Skeletal muscle tissue (tissue), 4 donors: Measurements from ENCODE around the gene USP46. TPM values are rescaled to one million over a fixed set of nuclear protein-coding genes. Genes with fewer than 3 reads are reported as not detected.
A peak's percentile ranks its signal among the peaks of the same experiment; 100 is the strongest.

Experiments
- H3K27ac ChIP-seq: one replicate; pipeline ENCODE4 v1.7.0; 2013; ENCODE audit warnings: mild to moderate bottlenecking, low read depth, low read length, inconsistent platforms
- H3K27me3 ChIP-seq, 3 donors: one replicate each; pipeline ENCODE4 v1.7.0; 2013; ENCODE audit warnings: low read length in 3 of 3; ENCODE audit not compliant: control insufficient read depth in 3 of 3, insufficient read depth in 3 of 3
- H3K36me3 ChIP-seq, 3 donors: one replicate each; pipeline ENCODE4 v1.7.0; 2013; ENCODE audit warnings: low read length in 3 of 3; ENCODE audit not compliant: control insufficient read depth in 3 of 3, insufficient read depth in 3 of 3
- H3K4me1 ChIP-seq, 3 donors: one replicate each; pipeline ENCODE4 v1.7.0; 2013; ENCODE audit warnings: low read length in 3 of 3, mild to moderate bottlenecking in 3 of 3; ENCODE audit not compliant: control insufficient read depth in 3 of 3, insufficient read depth in 3 of 3
- H3K4me3 ChIP-seq, 3 donors: one replicate each; pipeline ENCODE4 v1.7.0; 2013; ENCODE audit warnings: low read length in 3 of 3
- H3K9ac ChIP-seq, 3 donors: one replicate each; pipeline ENCODE4 v1.7.0; 2013; ENCODE audit warnings: low read length in 3 of 3, mild to moderate bottlenecking in 3 of 3, moderate library complexity in 2 of 3, low read depth in 1 of 3
- H3K9me3 ChIP-seq, 3 donors: one replicate each; pipeline ENCODE4 v1.7.0; 2013; ENCODE audit warnings: low read length in 3 of 3; ENCODE audit not compliant: control insufficient read depth in 3 of 3
- total RNA-seq: library from RNA; depleted of rRNA; stranded (reverse); fragments of >200 nt; gene quantifications from one replicate; pipeline ENCODE4 v1.2.3, GENCODE V29; 2014
- donor health status: Osteomylitis.

The USP46 gene
- 16.7 TPM for total RNA-seq

GRCh38 chr4:52659001-52659721 lies at the start of gene USP46:
Gene USP46 (minus strand): TSS chr4:52659301. CDS start chr4:52659150, 151 bp downstream.
- Histone ChIP-seq H3K9ac (peak within 1 kb of the TSS; percentile 81 to 89 (median 83)), H3K36me3 (peaks cover 0 to 3% (median 0%) of the 10 kb centered on the region in 3 donors), H3K4me3 (peak within 1 kb of the TSS; percentile 79 to 80 (median 80)), H3K27ac (peak within 1 kb of the TSS; percentile 92), H3K27me3 (no peaks in the 10 kb centered on the region), H3K9me3 (no peaks in the 10 kb centered on the region), H3K4me1 (peaks cover 17 to 37% (median 21%) of the 10 kb centered on the region in 3 donors)

GRCh38 chr4:52704661-52705060 lies 45.6 kb upstream of the USP46 start:
- Histone ChIP-seq H3K4me1 (no peaks in the 10 kb centered on the region), H3K27me3 (no peaks in the 10 kb centered on the region), H3K9ac (no peak overlapping the region), H3K9me3 (no peaks in the 10 kb centered on the region), H3K36me3 (no peaks in the 10 kb centered on the region), H3K4me3 (no peak overlapping the region), H3K27ac (no peak overlapping the region)

- Histone ChIP-seq H3K4me3 (no peak overlapping the region), H3K9ac (no peak overlapping the region), H3K9me3 (no peaks in the 10 kb centered on the region), H3K27ac (no peak overlapping the region), H3K4me1 (no peaks in the 10 kb centered on the region), H3K27me3 (no peaks in the 10 kb centered on the region), H3K36me3 (no peaks in the 10 kb centered on the region)
Observed at GRCh38 chr4:52704133-52704532, 45.0 kb upstream of the USP46 start.

GRCh38 chr4:52701207-52701606 lies 42.1 kb upstream of the USP46 start:
- H3K27ac ChIP-seq, result no peak overlapping the region
- H3K9me3 ChIP-seq, result no peaks in the 10 kb centered on the region
- H3K36me3 ChIP-seq, result no peaks in the 10 kb centered on the region
- H3K4me1 ChIP-seq, result no peaks in the 10 kb centered on the region
- H3K4me3 ChIP-seq, result no peak overlapping the region
- no peaks in the 10 kb centered on the region for H3K27me3 ChIP-seq
- H3K9ac ChIP-seq, result no peak overlapping the region

DNA sequence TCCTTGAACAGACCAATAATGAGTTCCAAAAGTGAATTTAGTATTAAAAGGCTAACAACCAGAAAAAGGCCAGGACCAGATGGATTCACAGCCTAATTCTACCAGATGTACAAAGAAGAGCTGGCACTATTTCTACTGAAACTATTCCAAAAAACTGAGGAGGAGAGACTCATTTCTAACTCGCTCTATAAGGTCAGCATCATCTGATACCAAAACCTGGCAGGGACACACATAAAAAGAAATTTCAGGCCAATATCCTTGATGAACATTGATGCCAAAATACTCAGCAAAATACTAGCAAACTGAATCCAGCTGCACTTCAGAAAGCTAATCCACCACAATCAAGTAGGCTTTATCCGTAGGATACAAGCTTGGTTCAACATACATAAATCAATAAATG lies 35.8 kb upstream of the USP46 start:
- H3K36me3 ChIP-seq, result no peaks in the 10 kb centered on the region
- no peaks in the 10 kb centered on the region for H3K4me1 ChIP-seq
- no peak overlapping the region for H3K4me3 ChIP-seq
- H3K27ac ChIP-seq, result no peak overlapping the region
- H3K27me3 ChIP-seq, result no peaks in the 10 kb centered on the region
- H3K9me3 ChIP-seq, result peaks cover 0 to 2% (median 0%) of the 10 kb centered on the region in 3 donors
- no peak overlapping the region for H3K9ac ChIP-seq

GRCh38 chr4:52693492-52693891 lies 34.4 kb upstream of the USP46 start:
- no peaks in the 10 kb centered on the region for H3K36me3 ChIP-seq
- H3K4me1 ChIP-seq, result no peaks in the 10 kb centered on the region
- no peak overlapping the region for H3K4me3 ChIP-seq
- peaks cover 0 to 2% (median 0%) of the 10 kb centered on the region in 3 donors for H3K9me3 ChIP-seq
- H3K27me3 ChIP-seq, result no peaks in the 10 kb centered on the region
- H3K9ac ChIP-seq, result no peak overlapping the region
- no peak overlapping the region for H3K27ac ChIP-seq

GRCh38 chr4:52689096-52689495 lies 30.0 kb upstream of the USP46 start:
- Histone ChIP-seq H3K9ac (no peak overlapping the region), H3K4me3 (no peak overlapping the region), H3K4me1 (no peaks in the 10 kb centered on the region), H3K9me3 (peaks cover 0 to under 1% (median 0%) of the 10 kb centered on the region in 3 donors), H3K27me3 (no peaks in the 10 kb centered on the region), H3K36me3 (no peaks in the 10 kb centered on the region), H3K27ac (no peak overlapping the region)

DNA sequence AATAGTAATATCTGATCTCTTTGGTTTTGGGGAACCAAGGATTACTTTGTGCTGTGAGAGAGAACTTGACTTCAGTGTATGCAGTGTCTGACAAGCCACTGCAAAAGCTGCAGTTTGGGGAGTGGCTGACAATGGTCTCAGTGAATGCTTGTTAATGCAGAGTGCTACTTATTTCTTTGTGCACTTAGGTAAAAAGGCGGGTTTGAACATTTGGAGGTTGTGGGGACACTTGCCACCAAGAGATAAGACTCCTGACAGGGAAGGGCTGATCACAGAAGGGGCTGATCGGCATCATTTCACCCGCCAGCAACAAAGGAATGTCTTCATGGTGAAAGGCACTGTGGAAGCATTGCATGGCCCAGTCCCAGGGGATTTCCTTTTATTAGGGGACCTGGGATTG lies 28.6 kb upstream of the USP46 start:
- Histone ChIP-seq H3K9me3 (no peaks in the 10 kb centered on the region), H3K4me1 (no peaks in the 10 kb centered on the region), H3K9ac (no peak overlapping the region), H3K36me3 (no peaks in the 10 kb centered on the region), H3K27me3 (no peaks in the 10 kb centered on the region), H3K4me3 (no peak overlapping the region), H3K27ac (no peak overlapping the region)

- Histone ChIP-seq H3K9me3 (no peaks in the 10 kb centered on the region), H3K4me3 (no peak overlapping the region), H3K27ac (no peak overlapping the region), H3K36me3 (no peaks in the 10 kb centered on the region), H3K9ac (no peak overlapping the region), H3K4me1 (no peaks in the 10 kb centered on the region), H3K27me3 (no peaks in the 10 kb centered on the region)
Observed at GRCh38 chr4:52685316-52685715, 26.2 kb upstream of the USP46 start.

GRCh38 chr4:52684896-52685295 lies 25.8 kb upstream of the USP46 start:
- H3K4me1 ChIP-seq, result no peaks in the 10 kb centered on the region
- H3K9me3 ChIP-seq, result no peaks in the 10 kb centered on the region
- H3K27me3 ChIP-seq, result no peaks in the 10 kb centered on the region
- no peak overlapping the region for H3K4me3 ChIP-seq
- no peak overlapping the region for H3K27ac ChIP-seq
- no peaks in the 10 kb centered on the region for H3K36me3 ChIP-seq
- no peak overlapping the region for H3K9ac ChIP-seq
